Measurements from ENCODE around the gene WDR4. TPM values are rescaled to one million over a fixed set of nuclear protein-coding genes. Genes with fewer than 3 reads are reported as not detected.

Gene WDR4
- total and polyA plus RNA-seq, 2 of the 4 experiments (the other 2 are of a cell fraction): 11.3 to 20.8 TPM

- Histone ChIP-seq H4K5ac (ENCODE audit: low read depth, low read length) (no peak overlapping the region), H3K79me1 (ENCODE audit: low read depth in 1 of 2, low read length in 2 of 2) (no peaks in the 10 kb centered on the region), H4K20me1 (ENCODE audit: insufficient read depth, low read length) (no peaks in the 10 kb centered on the region), H3K4ac (ENCODE audit: low read depth, low read length) (no peak overlapping the region), H3K27ac (ENCODE audit: insufficient read depth, low read length) (no peak overlapping the region), H2BK15ac (ENCODE audit: low read depth, low read length) (no peak overlapping the region), H3K4me2 (ENCODE audit: low read depth, low read length) (no peak overlapping the region), H4K8ac (ENCODE audit: low read depth in 2 of 2, low read length in 2 of 2) (no peak overlapping the region), H3K18ac (ENCODE audit: low read depth, low read length) (no peak overlapping the region), H2AFZ (replicated peaks; ENCODE audit: low read length, poor library complexity) (no peak overlapping the region), H3K14ac (replicated peaks; ENCODE audit: low read depth, low read length) (no peak overlapping the region), H2AK9ac (replicated peaks; ENCODE audit: low read depth, low read length, poor library complexity) (no peak overlapping the region), H2BK5ac (ENCODE audit: low read depth, low read length, poor library complexity, severe bottlenecking) (no peak overlapping the region), H3K36me3 (ENCODE audit: control insufficient read depth, insufficient read depth, low read length) (no peaks in the 10 kb centered on the region), H2BK120ac (ENCODE audit: low read depth, low read length) (no peak overlapping the region), H2BK20ac (ENCODE audit: low read depth, low read length) (no peak overlapping the region), H3K4me3 (ENCODE audit: insufficient read depth, low read depth, low read length) (no peak overlapping the region), H3K23ac (ENCODE audit: low read depth, low read length) (no peak overlapping the region), H3K27me3 (ENCODE audit: control insufficient read depth, insufficient read depth, low read length) (peaks cover 11% of the 10 kb centered on the region), H3K4me1 (ENCODE audit: control insufficient read depth, insufficient read depth, low read length) (no peaks in the 10 kb centered on the region), H3K9ac (ENCODE audit: low read depth, low read length) (no peak overlapping the region), H3K9me1 (ENCODE audit: insufficient read depth, low read length) (no peaks in the 10 kb centered on the region), H3K9me3 (ENCODE audit: control insufficient read depth, insufficient read depth, low read length) (no peaks in the 10 kb centered on the region), H3K56ac (ENCODE audit: extremely low read depth, insufficient read depth, low read length) (no peak overlapping the region), H2AK5ac (ENCODE audit: low read depth, low read length) (no peak overlapping the region), H4K91ac (ENCODE audit: insufficient read depth, low read depth, low read length) (no peak overlapping the region)
- POLR2A ChIA-PET (ENCODE audit: unreplicated experiment): no interaction called here
- BruUV-seq (replicated peaks): no TSS peak
- CTCF ChIA-PET: no interaction called here
- TF ChIP-seq RAD21 (IDR thresholded peaks at IDR 0.05; ENCODE audit: low read length) (no peak), CHD1 (IDR thresholded peaks at IDR 0.05; ENCODE audit: low read depth, low read length) (no peak), SMC3 (IDR thresholded peaks at IDR 0.05; ENCODE audit: low read depth, low read length) (no peak), USF2 (IDR thresholded peaks at IDR 0.05; ENCODE audit: low read depth, low read length) (no peak), POLR2A (IDR thresholded peaks at IDR 0.05; ENCODE audit: low read depth, low read length) (no peak), NFE2L2 (IDR thresholded peaks at IDR 0.05; ENCODE audit: low read depth, low read length) (no peak), FOS (IDR thresholded peaks at IDR 0.05; ENCODE audit: low read depth, low read length) (no peak)
- dilution Hi-C loops (cut with HindIII; ENCODE audit: low sequenced_read_pairs, unreplicated experiment) (no loop called here), intact Hi-C loops (cut with micrococcal nuclease) (no loop called here), in situ Hi-C loops (cut with MboI; ENCODE audit: low sequenced_read_pairs) (no loop called here)
- no peak for DNase-seq
- no peak for ATAC-seq (ENCODE audit: low read depth)
- WGBS, 2 experiments (ENCODE audit: extremely low coverage in 2 of 2, insufficient read length in 1 of 2): 28% methylated on average over 2 of the region's 9 CpGs; no CpG with 5 or more reads in 1 of the 2 experiments
Measured at GRCh38 chr21:42799516-42799915, 79.8 kb downstream of the WDR4 start.

Other genes with a start within 250 kb of the WDR4 start
- gene PDE9A, start 225.9 kb downstream of the WDR4 start, total RNA-seq (2012; rRNA removed): 0.56 and 0.90 TPM in 2 replicates
- 0.89 and 1.1 TPM in 2 replicates for gene PDE9A, start 225.9 kb downstream of the WDR4 start, polyA plus RNA-seq (2012; rRNA removed)
- 55.6 and 62.5 TPM in 2 replicates for gene NDUFV3, start 13.8 kb upstream of the WDR4 start, total RNA-seq (2012; rRNA removed)
- 38.5 and 44.1 TPM in 2 replicates for gene NDUFV3, start 13.8 kb upstream of the WDR4 start, polyA plus RNA-seq (2012; rRNA removed)
- gene ERVH48-1, start 46.1 kb upstream of the WDR4 start, total RNA-seq (2012; rRNA removed): under 0.01 TPM in 1 of 2 replicates, not detected in the other
- gene ERVH48-1, start 46.1 kb upstream of the WDR4 start, polyA plus RNA-seq (2012; rRNA removed): not detected in 2 replicates
- gene PKNOX1, start 95.0 kb upstream of the WDR4 start, total RNA-seq (2012; rRNA removed): 35.0 and 48.3 TPM in 2 replicates
- 51.5 and 61.0 TPM in 2 replicates for gene PKNOX1, start 95.0 kb upstream of the WDR4 start, polyA plus RNA-seq (2012; rRNA removed)
- 35.6 and 38.5 TPM in 2 replicates for gene CBS, start 196.3 kb upstream of the WDR4 start, total RNA-seq (2012; rRNA removed)
- 49.6 and 54.3 TPM in 2 replicates for gene CBS, start 196.3 kb upstream of the WDR4 start, polyA plus RNA-seq (2012; rRNA removed)
- 6.5 and 16.4 TPM in 2 replicates for gene U2AF1, start 228.0 kb upstream of the WDR4 start, total RNA-seq (2012; rRNA removed)
- gene U2AF1, start 228.0 kb upstream of the WDR4 start, polyA plus RNA-seq (2012; rRNA removed): 8.5 and 10.5 TPM in 2 replicates